ENCODE measurements around the gene SART3.
"Not testable (repeated sequence)": the region's sequence is repeated elsewhere in the genome, so short reads cannot be mapped to it uniquely, and the experiment has no call there.

SART3 gene

GRCh38 chr12:108485371-108485770 is 75.6 kb downstream of the SART3 start:
- H2BK15ac ChIP-seq (ENCODE audit: low read depth, poor library complexity, severe bottlenecking); H3K79me1 ChIP-seq (replicated peaks; ENCODE audit: low read length, poor library complexity, severe bottlenecking); H3K4me3 ChIP-seq (ENCODE audit: insufficient read depth in 1 of 2, low read depth in 1 of 2, low read length in 2 of 2); H3K4ac ChIP-seq (ENCODE audit: low read depth in 1 of 2, low read length in 2 of 2); H2BK12ac ChIP-seq (ENCODE audit: low read length in 2 of 2); H2BK5ac ChIP-seq (ENCODE audit: low read depth, low read length, poor library complexity, severe bottlenecking); H3K27me3 ChIP-seq (ENCODE audit: control insufficient read depth in 1 of 2, insufficient read depth in 1 of 2, low read length in 2 of 2); H3K23ac ChIP-seq (ENCODE audit: low read length in 2 of 2); H3K27ac ChIP-seq (ENCODE audit: low read length, poor library complexity, severe bottlenecking); H3K9ac ChIP-seq (ENCODE audit: low read length); H4K91ac ChIP-seq (ENCODE audit: low read length); H3K18ac ChIP-seq (ENCODE audit: low read depth in 1 of 2, low read length in 2 of 2); H2AFZ ChIP-seq (ENCODE audit: low read depth, low read length); H4K8ac ChIP-seq (ENCODE audit: low read length); H2BK120ac ChIP-seq (ENCODE audit: low read depth, low read length); H3K4me2 ChIP-seq (ENCODE audit: low read length, poor library complexity, severe bottlenecking); DNase-seq; H2AK5ac ChIP-seq (ENCODE audit: low read length, severe bottlenecking); H3K4me1 ChIP-seq (ENCODE audit: control insufficient read depth, insufficient read depth, low read depth, low read length); H3K36me3 ChIP-seq (ENCODE audit: control insufficient read depth in 1 of 2, insufficient read depth in 2 of 2, low read depth in 1 of 2, low read length in 2 of 2); H3K9me3 ChIP-seq (ENCODE audit: control insufficient read depth, low read length); H3K14ac ChIP-seq (ENCODE audit: low read length in 2 of 2): not testable (repeated sequence)
- 77% methylated on average over 7 of the region's 7 CpGs for WGBS

GRCh38 chr12:108484845-108485244 is 76.1 kb downstream of the SART3 start:
- Histone ChIP-seq H3K18ac (ENCODE audit: low read depth in 1 of 2, low read length in 2 of 2) (no peak overlapping the region), H3K79me1 (replicated peaks; ENCODE audit: low read length, poor library complexity, severe bottlenecking) (no peaks in the 10 kb centered on the region), H3K4me1 (ENCODE audit: control insufficient read depth, insufficient read depth, low read depth, low read length) (peaks cover 8% of the 10 kb centered on the region), H3K9me3 (ENCODE audit: control insufficient read depth, low read length) (peaks cover 6% of the 10 kb centered on the region), H3K14ac (ENCODE audit: low read length in 2 of 2) (no peak overlapping the region), H2AK5ac (ENCODE audit: low read length, severe bottlenecking) (no peak overlapping the region), H4K91ac (ENCODE audit: low read length) (no peak overlapping the region), H2AFZ (ENCODE audit: low read depth, low read length) (no peak overlapping the region), H3K23ac (ENCODE audit: low read length in 2 of 2) (no peak overlapping the region), H3K4ac (ENCODE audit: low read depth in 1 of 2, low read length in 2 of 2) (no peak overlapping the region), H3K27ac (ENCODE audit: low read length, poor library complexity, severe bottlenecking) (no peak overlapping the region), H2BK15ac (ENCODE audit: low read depth, poor library complexity, severe bottlenecking) (no peak overlapping the region), H3K36me3 (ENCODE audit: control insufficient read depth in 1 of 2, insufficient read depth in 2 of 2, low read depth in 1 of 2, low read length in 2 of 2) (no peaks in the 10 kb centered on the region), H2BK5ac (ENCODE audit: low read depth, low read length, poor library complexity, severe bottlenecking) (no peak overlapping the region), H2BK120ac (ENCODE audit: low read depth, low read length) (no peak overlapping the region), H2BK12ac (ENCODE audit: low read length in 2 of 2) (no peak overlapping the region), H3K27me3 (ENCODE audit: control insufficient read depth in 1 of 2, insufficient read depth in 1 of 2, low read length in 2 of 2) (peaks cover 0 to 11% of the 10 kb centered on the region in 2 experiments), H4K8ac (ENCODE audit: low read length) (no peak overlapping the region), H3K4me3 (ENCODE audit: insufficient read depth in 1 of 2, low read depth in 1 of 2, low read length in 2 of 2) (no peak overlapping the region), H3K4me2 (ENCODE audit: low read length, poor library complexity, severe bottlenecking) (no peak overlapping the region), H3K9ac (ENCODE audit: low read length) (no peak overlapping the region)
- no peak for DNase-seq
- WGBS, result 86% methylated on average over 2 of the region's 2 CpGs

DNA sequence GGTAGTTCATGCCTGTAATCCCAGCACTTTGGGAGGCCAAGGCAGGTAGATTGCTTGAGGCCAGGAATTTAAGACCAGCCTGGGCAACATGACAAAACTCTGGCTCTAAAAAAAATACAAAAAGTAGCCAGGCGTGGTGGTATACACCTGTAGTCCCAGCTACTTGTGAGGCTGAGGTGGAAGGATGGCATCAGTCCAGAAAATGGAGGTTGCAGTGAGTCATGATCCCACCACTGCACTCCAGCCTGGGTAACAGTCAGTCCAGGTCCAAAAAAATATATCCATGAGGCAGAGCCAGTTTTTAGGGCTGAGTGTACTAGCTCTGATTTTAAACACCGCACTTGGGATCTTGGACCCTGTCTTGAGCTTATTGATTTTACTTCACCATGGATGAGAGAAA is 76.5 kb downstream of the SART3 start:
- Histone ChIP-seq H4K91ac (ENCODE audit: low read length) (no peak overlapping the region), H2BK15ac (ENCODE audit: low read depth, poor library complexity, severe bottlenecking) (no peak overlapping the region), H2BK5ac (ENCODE audit: low read depth, low read length, poor library complexity, severe bottlenecking) (no peak overlapping the region), H3K79me1 (replicated peaks; ENCODE audit: low read length, poor library complexity, severe bottlenecking) (no peaks in the 10 kb centered on the region), H3K4me3 (ENCODE audit: insufficient read depth in 1 of 2, low read depth in 1 of 2, low read length in 2 of 2) (no peak overlapping the region), H4K8ac (ENCODE audit: low read length) (no peak overlapping the region), H2BK12ac (ENCODE audit: low read length in 2 of 2) (no peak overlapping the region), H3K4me2 (ENCODE audit: low read length, poor library complexity, severe bottlenecking) (no peak overlapping the region), H2AFZ (ENCODE audit: low read depth, low read length) (no peak overlapping the region), H3K14ac (ENCODE audit: low read length in 2 of 2) (no peak overlapping the region), H2BK120ac (ENCODE audit: low read depth, low read length) (no peak overlapping the region), H3K4ac (ENCODE audit: low read depth in 1 of 2, low read length in 2 of 2) (no peak overlapping the region), H3K18ac (ENCODE audit: low read depth in 1 of 2, low read length in 2 of 2) (no peak overlapping the region), H3K36me3 (ENCODE audit: control insufficient read depth in 1 of 2, insufficient read depth in 2 of 2, low read depth in 1 of 2, low read length in 2 of 2) (no peaks in the 10 kb centered on the region), H3K23ac (ENCODE audit: low read length in 2 of 2) (no peak overlapping the region), H2AK5ac (ENCODE audit: low read length, severe bottlenecking) (no peak overlapping the region), H3K4me1 (ENCODE audit: control insufficient read depth, insufficient read depth, low read depth, low read length) (peaks cover 8% of the 10 kb centered on the region), H3K9ac (ENCODE audit: low read length) (no peak overlapping the region), H3K9me3 (ENCODE audit: control insufficient read depth, low read length) (peaks cover 6% of the 10 kb centered on the region), H3K27ac (ENCODE audit: low read length, poor library complexity, severe bottlenecking) (no peak overlapping the region), H3K27me3 (ENCODE audit: control insufficient read depth in 1 of 2, insufficient read depth in 1 of 2, low read length in 2 of 2) (peaks cover 0 to 15% of the 10 kb centered on the region in 2 experiments)
- WGBS, result 66% methylated on average over 2 of the region's 2 CpGs
- DNase-seq, result no peak

DNA sequence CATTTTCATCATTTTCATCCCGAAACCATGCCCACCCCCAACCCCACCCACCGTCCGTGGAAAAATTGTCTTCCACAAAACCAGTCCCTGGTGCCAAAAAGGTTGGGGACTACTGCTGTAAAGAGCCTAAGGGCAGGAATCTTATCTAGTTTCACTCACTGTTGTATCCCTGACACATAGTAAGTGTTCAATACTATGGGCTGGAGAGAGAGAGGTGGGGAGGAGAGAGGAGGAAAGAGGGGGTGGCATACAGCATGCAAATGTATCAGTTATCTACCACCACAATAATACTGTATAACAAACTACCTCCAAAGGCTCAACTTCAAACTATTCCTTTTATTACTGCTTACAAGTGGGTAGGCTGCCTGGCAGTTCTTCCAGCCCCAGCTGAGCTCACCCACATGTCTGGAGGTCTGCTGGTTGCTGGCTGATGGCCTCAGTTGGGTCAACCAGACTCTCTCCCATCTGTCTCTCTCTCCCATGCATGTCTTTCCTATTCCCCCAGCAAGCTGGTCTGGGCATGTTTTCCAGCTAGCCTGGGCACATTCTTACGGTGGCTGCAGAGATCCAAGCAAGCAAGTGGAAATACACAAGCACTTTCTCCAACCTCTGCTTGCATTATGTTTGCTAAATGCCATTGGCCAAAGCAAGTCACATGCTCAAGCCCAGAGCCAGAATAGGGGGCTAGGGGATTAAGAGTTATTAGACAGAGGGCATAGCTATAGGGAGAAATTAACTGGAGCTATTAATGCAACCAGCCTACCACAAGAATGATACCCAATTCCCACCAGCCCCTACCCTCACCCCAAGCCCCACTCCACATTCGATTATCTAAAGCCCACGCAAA is 77.5 kb downstream of the SART3 start:
- H2BK5ac ChIP-seq (ENCODE audit: low read depth, low read length, poor library complexity, severe bottlenecking), result no peak overlapping the region
- 45% methylated on average over 4 of the region's 6 CpGs for WGBS
- no peak overlapping the region for H2BK120ac ChIP-seq (ENCODE audit: low read depth, low read length)

More for the DNA sequence above, 77.5 kb downstream of the SART3 start:
- H3K4me1 ChIP-seq (ENCODE audit: control insufficient read depth, insufficient read depth, low read depth, low read length), result peaks cover 8% of the 10 kb centered on the region
- H2BK12ac ChIP-seq (ENCODE audit: low read length in 2 of 2), result no peak overlapping the region
- no peak overlapping the region for H2AFZ ChIP-seq (ENCODE audit: low read depth, low read length)
- H3K27ac ChIP-seq (ENCODE audit: low read length, poor library complexity, severe bottlenecking), result peak overlapping the region; percentile 13
- no peak overlapping the region for H3K4me3 ChIP-seq (ENCODE audit: insufficient read depth in 1 of 2, low read depth in 1 of 2, low read length in 2 of 2)
- peak overlapping the region; percentile 57 for H3K4me2 ChIP-seq (ENCODE audit: low read length, poor library complexity, severe bottlenecking)
- H3K9ac ChIP-seq (ENCODE audit: low read length), result no peak overlapping the region
- H3K36me3 ChIP-seq (ENCODE audit: control insufficient read depth in 1 of 2, insufficient read depth in 2 of 2, low read depth in 1 of 2, low read length in 2 of 2), result no peaks in the 10 kb centered on the region
- peaks cover 0 to 16% of the 10 kb centered on the region in 2 experiments for H3K27me3 ChIP-seq (ENCODE audit: control insufficient read depth in 1 of 2, insufficient read depth in 1 of 2, low read length in 2 of 2)
- DNase-seq, result no peak
- H3K4ac ChIP-seq (ENCODE audit: low read depth in 1 of 2, low read length in 2 of 2), result no peak overlapping the region
- no peak overlapping the region for H2BK15ac ChIP-seq (ENCODE audit: low read depth, poor library complexity, severe bottlenecking)
- H4K8ac ChIP-seq (ENCODE audit: low read length), result no peak overlapping the region
- H3K14ac ChIP-seq (ENCODE audit: low read length in 2 of 2), result no peak overlapping the region
- no peak overlapping the region for H4K91ac ChIP-seq (ENCODE audit: low read length)
- H3K18ac ChIP-seq (ENCODE audit: low read depth in 1 of 2, low read length in 2 of 2), result no peak overlapping the region
- H3K9me3 ChIP-seq (ENCODE audit: control insufficient read depth, low read length), result peaks cover 6% of the 10 kb centered on the region
- no peaks in the 10 kb centered on the region for H3K79me1 ChIP-seq (replicated peaks; ENCODE audit: low read length, poor library complexity, severe bottlenecking)
- H2AK5ac ChIP-seq (ENCODE audit: low read length, severe bottlenecking), result no peak overlapping the region
- H3K23ac ChIP-seq (ENCODE audit: low read length in 2 of 2), result no peak overlapping the region
